Measurements from ENCODE around the gene ATG2A.

DNA sequence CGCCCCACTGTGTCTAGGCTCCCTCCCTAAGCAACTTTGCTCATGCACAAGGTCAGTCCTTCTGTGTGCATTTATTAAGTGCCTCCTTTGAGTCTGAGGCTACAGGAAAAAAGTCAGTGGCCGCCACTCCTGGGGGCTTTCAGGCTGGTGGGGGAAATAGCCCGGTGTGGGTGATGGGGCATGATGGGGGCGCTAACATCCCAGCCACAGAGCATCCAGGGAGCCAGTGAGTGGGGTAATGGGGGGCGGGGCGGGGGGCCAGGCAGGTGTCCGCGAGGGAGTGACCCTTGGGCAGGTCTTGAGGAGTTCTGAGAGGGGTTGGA is 28.6 kb downstream of the ATG2A start:
- no peak for TF ChIP-seq EZH2 (IDR thresholded peaks at IDR 0.05; ENCODE audit: low read length)
- TF ChIP-seq, protein P1, sequence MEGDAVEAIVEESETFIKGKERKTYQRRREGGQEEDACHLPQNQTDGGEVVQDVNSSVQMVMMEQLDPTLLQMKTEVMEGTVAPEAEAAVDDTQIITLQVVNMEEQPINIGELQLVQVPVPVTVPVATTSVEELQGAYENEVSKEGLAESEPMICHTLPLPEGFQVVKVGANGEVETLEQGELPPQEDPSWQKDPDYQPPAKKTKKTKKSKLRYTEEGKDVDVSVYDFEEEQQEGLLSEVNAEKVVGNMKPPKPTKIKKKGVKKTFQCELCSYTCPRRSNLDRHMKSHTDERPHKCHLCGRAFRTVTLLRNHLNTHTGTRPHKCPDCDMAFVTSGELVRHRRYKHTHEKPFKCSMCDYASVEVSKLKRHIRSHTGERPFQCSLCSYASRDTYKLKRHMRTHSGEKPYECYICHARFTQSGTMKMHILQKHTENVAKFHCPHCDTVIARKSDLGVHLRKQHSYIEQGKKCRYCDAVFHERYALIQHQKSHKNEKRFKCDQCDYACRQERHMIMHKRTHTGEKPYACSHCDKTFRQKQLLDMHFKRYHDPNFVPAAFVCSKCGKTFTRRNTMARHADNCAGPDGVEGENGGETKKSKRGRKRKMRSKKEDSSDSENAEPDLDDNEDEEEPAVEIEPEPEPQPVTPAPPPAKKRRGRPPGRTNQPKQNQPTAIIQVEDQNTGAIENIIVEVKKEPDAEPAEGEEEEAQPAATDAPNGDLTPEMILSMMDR (optimal IDR thresholded peaks at IDR 0.05 in 1 of 3, IDR thresholded peaks at IDR 0.05 in 1 of 3, conservative IDR thresholded peaks at IDR 0.05 in 1 of 3; ENCODE audit: extremely low read depth in 1 of 3, insufficient read depth in 2 of 3, low read length in 3 of 3), result no peak

Measured in keratinocyte (primary cell).